Kidney epithelial cell (primary cell): ENCODE results near the gene ARFGAP1. TPM values are rescaled to one million over a fixed set of nuclear protein-coding genes. Genes with fewer than 3 reads are reported as not detected.
A peak's percentile ranks its signal among the peaks of the same experiment; 100 is the strongest.

Source experiments
- DNase-seq: peaks from one replicate; pipeline ENCODE4 v3.0.0-alpha.2; 2010; ENCODE audit warnings: low read depth
- H3K27me3 ChIP-seq: 2 replicates; pipeline ENCODE4 v1.6.0; 2011; ENCODE audit warnings: low read length; ENCODE audit not compliant: control insufficient read depth, insufficient read depth
- H3K36me3 ChIP-seq: 2 replicates; pipeline ENCODE4 v1.5.1; 2011; ENCODE audit warnings: low read length; ENCODE audit not compliant: control insufficient read depth, insufficient read depth
- H3K4me3 ChIP-seq: 2 replicates; pipeline ENCODE4 v1.5.1; 2011; ENCODE audit warnings: low read depth, mild to moderate bottlenecking, control low read depth, low read length
- total RNA-seq: library from RNA; depleted of rRNA; stranded (reverse); fragments of >200 nt; gene quantifications from 2 replicates; pipeline ENCODE4 v1.2.3, GENCODE V29; 2015
- TF ChIP-seq, protein P1 (sequence below): IDR thresholded peaks from 2 replicates; pipeline ENCODE4 v1.5.1; 2011; ENCODE audit warnings: mild to moderate bottlenecking, moderate library complexity, low read length, control low read depth, inconsistent platforms; ENCODE audit not compliant: insufficient read depth, poor library complexity, severe bottlenecking

ARFGAP1 gene
- total RNA-seq, 1 donor from 2014 or later, result 109 TPM

DNA sequence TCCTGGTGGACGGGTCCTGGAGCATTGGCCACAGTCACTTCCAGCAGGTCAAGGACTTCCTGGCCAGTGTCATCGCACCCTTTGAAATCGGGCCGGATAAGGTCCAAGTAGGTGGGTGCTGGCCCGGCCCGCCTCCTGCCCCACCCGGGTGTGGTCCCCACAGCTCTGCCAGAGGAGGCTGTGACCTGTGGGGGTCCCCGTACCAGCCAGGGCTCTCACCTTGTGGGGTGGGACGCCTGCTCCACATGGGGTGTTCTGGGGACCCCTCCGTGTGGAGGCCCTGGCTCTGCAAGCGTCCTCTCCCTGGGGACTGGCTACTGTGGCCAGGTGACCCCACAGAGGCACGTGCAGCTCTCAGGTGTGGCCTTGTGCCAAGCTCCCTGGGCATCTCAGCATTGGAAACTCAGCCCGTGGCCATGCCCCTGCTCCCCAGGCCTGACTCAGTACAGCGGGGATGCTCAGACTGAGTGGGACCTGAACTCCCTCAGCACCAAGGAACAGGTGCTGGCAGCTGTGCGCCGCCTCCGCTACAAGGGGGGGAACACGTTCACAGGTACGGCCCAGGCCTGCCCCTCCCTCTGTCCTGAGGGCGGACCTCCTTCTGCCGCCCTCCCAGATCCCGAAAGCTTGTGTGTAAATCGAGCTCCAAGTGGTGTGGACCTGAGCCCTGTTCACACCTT lies 35.1 kb downstream of the ARFGAP1 start:
- no peak for DNase-seq
- H3K27me3 ChIP-seq, result peaks cover 30% of the 10 kb centered on the region

DNA sequence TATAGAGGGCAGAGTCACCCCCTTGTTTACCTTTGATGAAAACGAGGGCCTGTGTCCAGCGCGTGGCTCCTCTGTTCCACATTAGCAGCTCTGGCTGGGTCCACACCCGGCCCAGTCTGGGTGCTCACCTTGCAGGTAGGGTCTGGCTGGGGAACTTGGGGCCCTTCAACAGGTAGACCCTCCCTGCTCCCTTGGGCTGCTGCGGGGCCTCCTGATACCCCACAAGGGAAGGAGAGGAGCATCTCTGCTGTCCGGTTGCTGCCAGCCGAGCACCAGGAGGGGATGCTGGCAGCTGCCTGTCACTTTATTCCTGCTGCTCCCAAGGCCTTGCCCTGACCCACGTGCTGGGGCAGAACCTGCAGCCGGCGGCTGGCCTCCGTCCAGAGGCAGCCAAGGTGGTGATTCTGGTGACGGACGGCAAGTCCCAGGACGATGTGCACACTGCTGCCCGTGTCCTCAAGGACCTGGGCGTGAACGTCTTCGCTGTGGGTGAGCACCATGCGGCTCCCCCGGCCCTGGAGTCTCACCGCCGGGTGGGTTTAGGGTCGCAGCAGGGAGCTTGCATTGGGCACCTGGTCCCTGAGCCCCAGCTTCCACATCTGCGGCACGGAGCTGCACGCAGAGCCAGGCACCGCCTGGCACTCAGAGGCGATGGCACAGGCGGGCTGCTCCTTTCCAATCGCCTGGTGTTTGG lies 35.8 kb downstream of the ARFGAP1 start:
- no peak for DNase-seq
- H3K4me3 ChIP-seq, result no peak overlapping the region
- TF ChIP-seq, protein P1, sequence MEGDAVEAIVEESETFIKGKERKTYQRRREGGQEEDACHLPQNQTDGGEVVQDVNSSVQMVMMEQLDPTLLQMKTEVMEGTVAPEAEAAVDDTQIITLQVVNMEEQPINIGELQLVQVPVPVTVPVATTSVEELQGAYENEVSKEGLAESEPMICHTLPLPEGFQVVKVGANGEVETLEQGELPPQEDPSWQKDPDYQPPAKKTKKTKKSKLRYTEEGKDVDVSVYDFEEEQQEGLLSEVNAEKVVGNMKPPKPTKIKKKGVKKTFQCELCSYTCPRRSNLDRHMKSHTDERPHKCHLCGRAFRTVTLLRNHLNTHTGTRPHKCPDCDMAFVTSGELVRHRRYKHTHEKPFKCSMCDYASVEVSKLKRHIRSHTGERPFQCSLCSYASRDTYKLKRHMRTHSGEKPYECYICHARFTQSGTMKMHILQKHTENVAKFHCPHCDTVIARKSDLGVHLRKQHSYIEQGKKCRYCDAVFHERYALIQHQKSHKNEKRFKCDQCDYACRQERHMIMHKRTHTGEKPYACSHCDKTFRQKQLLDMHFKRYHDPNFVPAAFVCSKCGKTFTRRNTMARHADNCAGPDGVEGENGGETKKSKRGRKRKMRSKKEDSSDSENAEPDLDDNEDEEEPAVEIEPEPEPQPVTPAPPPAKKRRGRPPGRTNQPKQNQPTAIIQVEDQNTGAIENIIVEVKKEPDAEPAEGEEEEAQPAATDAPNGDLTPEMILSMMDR, result no peak
- H3K36me3 ChIP-seq, result no peaks in the 10 kb centered on the region
- peaks cover 35% of the 10 kb centered on the region for H3K27me3 ChIP-seq

More for the DNA sequence above, 35.1 kb downstream of the ARFGAP1 start:
- Histone ChIP-seq H3K4me3 (no peak overlapping the region), H3K36me3 (no peaks in the 10 kb centered on the region)
- TF ChIP-seq, protein P1, result no peak

DNA sequence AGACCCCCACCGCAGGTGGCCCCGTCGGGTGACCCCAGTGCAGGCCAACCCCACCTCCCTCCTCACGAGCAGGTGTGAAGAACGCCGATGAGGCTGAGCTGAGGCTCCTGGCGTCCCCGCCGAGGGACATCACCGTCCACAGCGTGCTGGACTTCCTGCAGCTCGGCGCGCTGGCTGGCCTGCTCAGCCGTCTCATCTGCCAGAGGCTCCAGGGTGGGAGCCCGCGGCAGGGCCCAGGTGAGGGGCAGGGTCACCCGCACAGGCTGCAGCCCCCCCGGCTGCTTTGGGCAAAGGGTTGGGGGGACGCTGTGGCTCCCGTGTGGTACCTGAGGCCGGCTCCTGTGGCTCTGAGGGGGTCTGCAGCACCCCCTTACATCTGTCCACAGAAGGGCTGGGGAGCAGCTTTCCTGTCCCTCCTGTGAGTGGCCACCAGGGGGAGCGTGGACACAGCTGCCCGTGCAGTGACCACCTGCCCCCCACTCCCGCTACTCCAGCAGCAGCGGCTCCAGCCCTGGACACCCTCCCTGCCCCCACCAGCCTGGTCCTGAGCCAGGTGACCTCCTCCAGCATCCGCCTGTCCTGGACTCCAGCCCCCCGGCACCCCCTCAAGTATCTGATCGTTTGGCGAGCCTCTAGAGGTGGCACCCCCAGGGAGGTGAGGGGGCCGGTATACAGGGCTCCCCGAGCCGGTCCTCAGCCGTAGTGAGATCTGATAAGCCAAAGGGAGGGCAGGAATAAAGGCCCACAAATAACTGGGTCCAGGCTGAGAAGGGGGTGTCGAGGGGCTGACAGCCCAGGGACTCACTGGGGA lies 36.9 kb downstream of the ARFGAP1 start:
- Histone ChIP-seq H3K27me3 (peaks cover 35% of the 10 kb centered on the region), H3K4me3 (no peak overlapping the region), H3K36me3 (no peaks in the 10 kb centered on the region)
- TF ChIP-seq, protein P1, result peak; percentile 90
- DNase-seq, result no peak

DNA sequence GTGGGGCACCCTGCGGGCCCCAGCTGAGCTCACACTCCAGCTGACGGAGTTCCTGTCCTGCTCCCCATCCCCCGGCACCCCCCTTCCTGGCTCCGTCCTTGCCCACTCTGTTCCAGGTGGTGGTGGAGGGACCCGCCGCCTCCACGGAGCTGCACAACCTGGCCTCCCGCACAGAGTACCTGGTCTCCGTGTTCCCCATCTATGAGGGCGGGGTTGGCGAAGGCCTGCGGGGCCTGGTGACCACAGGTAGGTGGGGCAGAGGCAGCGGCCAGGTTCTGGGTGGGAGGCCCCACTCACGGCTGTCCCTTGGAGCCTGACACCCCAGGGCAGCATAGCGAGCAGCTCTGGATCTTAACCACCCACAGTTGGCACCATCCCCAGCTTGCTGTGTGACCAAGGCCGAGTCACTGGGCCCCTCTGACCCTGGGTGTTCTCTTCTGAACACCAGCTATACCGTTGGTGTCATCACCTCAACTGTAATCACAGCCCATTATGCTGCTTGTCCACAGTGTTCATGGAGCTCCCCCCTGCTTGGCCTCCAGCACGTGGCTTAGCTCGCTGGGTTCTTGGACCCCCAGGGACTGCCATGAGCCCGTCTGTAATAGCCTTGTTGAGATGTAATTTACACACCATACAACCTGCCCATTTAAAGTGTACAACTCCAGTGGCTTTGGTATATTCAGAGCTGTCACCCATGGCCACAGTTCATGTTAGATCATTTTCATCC lies 37.8 kb downstream of the ARFGAP1 start:
- Histone ChIP-seq H3K36me3 (no peaks in the 10 kb centered on the region), H3K27me3 (peaks cover 38% of the 10 kb centered on the region), H3K4me3 (no peak overlapping the region)
- DNase-seq, result peak; percentile 7
- TF ChIP-seq, protein P1, result no peak

DNA sequence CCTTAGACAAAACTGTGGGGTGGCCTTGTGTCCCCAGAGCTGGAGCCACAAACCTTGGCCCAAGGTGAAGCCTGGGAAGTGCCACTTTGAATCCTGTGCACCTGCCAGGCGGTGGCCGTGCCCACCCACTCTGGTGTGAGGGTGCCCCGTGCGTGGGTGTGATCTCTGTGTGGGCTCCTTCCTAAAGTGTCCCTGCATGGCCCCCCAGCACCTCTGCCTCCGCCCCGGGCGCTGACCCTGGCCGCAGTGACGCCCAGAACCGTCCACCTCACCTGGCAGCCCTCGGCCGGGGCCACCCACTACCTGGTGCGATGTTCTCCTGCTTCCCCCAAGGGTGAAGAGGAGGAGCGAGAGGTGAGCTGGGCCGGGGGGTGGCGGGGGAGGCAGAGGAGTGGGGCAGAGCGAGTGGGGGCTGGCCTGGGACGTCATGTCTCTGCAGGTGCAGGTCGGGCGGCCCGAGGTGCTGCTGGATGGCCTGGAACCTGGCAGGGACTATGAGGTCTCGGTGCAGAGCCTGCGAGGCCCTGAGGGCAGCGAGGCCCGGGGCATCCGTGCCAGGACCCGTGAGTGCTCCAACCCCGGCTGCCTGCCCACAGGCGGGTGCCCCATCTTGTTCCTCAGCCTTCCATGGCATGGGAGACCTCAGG lies 38.7 kb downstream of the ARFGAP1 start:
- Histone ChIP-seq H3K4me3 (no peak overlapping the region), H3K27me3 (peaks cover 35% of the 10 kb centered on the region), H3K36me3 (no peaks in the 10 kb centered on the region)
- DNase-seq, result no peak
- TF ChIP-seq, protein P1, result no peak
